HepG2 (cell line): ENCODE measurements around the gene STARD13.

Source experiments
- ATF7-NPFF ChIP-seq: sonication (generic); formaldehyde crosslinking; IDR thresholded peaks from 2 replicates; pipeline ENCODE4 v1.8.1; 2023; ENCODE audit warnings: mild to moderate bottlenecking, low read depth, missing genetic modification reagents, moderate library complexity
- HDAC6 ChIP-seq: fragments of 200-600 bp; sonication (generic); IDR thresholded peaks from 2 replicates; pipeline ENCODE4 v1.7.0; 2017; ENCODE audit warnings: mild to moderate bottlenecking, antibody characterized with exemption, low read length, low read depth
- POLR2A ChIP-seq, 2 experiments: IDR thresholded peaks; 2 replicates each; pipeline ENCODE4 v1.6.1; 2011; ENCODE audit warnings: low read depth in 2 of 2, low read length in 2 of 2, mild to moderate bottlenecking in 1 of 2, moderate library complexity in 1 of 2; ENCODE audit not compliant: insufficient read depth in 1 of 2
- RAD21 ChIP-seq: fragments of 450-650 bp; formaldehyde crosslinking; IDR thresholded peaks from 2 replicates; pipeline ENCODE4 v1.5.0; 2020; ENCODE audit warnings: mild to moderate bottlenecking
- ZBTB49 ChIP-seq: sonication (generic); formaldehyde crosslinking; IDR thresholded peaks from 2 replicates; pipeline ENCODE4 v1.4.0; 2020; ENCODE audit warnings: missing genetic modification reagents, borderline replicate concordance
- ZNF274 ChIP-seq: sonication (generic); formaldehyde crosslinking; IDR thresholded peaks from 2 replicates; pipeline ENCODE4 v1.5.1; 2020; ENCODE audit warnings: mild to moderate bottlenecking, missing genetic modification reagents
- ZNF292 ChIP-seq: sonication (generic); formaldehyde crosslinking; IDR thresholded peaks from 2 replicates; pipeline ENCODE4 v1.8.1; 2022; ENCODE audit warnings: mild to moderate bottlenecking, low read depth, missing genetic modification reagents, borderline replicate concordance
- ZNF343 ChIP-seq: sonication (generic); formaldehyde crosslinking; IDR thresholded peaks from 2 replicates; pipeline ENCODE4 v1.4.0; 2020; ENCODE audit warnings: mild to moderate bottlenecking, missing genetic modification reagents
- ZNF432 ChIP-seq: sonication (generic); formaldehyde crosslinking; IDR thresholded peaks from 2 replicates; pipeline ENCODE4 v1.5.0; 2020; ENCODE audit warnings: missing genetic modification reagents, mild to moderate bottlenecking, borderline replicate concordance
- TF ChIP-seq, protein P1 (sequence below): sonication (generic); formaldehyde crosslinking; IDR thresholded peaks from 2 replicates; pipeline ENCODE4 v1.5.1; 2020; ENCODE audit warnings: mild to moderate bottlenecking, moderate library complexity, missing genetic modification reagents
- TF ChIP-seq, protein P2 (sequence below): sonication (generic); formaldehyde crosslinking; IDR thresholded peaks from 2 replicates; pipeline ENCODE4 v1.5.0; 2020; ENCODE audit warnings: mild to moderate bottlenecking, missing genetic modification reagents, moderate library complexity

GRCh38 chr13:33076001-33076992 lies 209.3 kb downstream of the STARD13 start:
- TF ChIP-seq ZNF274 (CRISPR knock-in tag) (no peak), ZBTB49 (no peak), RAD21 (CRISPR knock-in tag) (no peak), ZNF292 (no peak), POLR2A (IDR thresholded peaks at IDR 0.05; ENCODE audit: insufficient read depth in 1 of 2, low read depth in 2 of 2, low read length in 2 of 2) (no peak), HDAC6 (no peak), ATF7-NPFF (CRISPR knock-in tag) (no peak), ZNF343 (CRISPR knock-in tag) (no peak), ZNF432 (CRISPR knock-in tag) (no peak)
- TF ChIP-seq, protein P1, sequence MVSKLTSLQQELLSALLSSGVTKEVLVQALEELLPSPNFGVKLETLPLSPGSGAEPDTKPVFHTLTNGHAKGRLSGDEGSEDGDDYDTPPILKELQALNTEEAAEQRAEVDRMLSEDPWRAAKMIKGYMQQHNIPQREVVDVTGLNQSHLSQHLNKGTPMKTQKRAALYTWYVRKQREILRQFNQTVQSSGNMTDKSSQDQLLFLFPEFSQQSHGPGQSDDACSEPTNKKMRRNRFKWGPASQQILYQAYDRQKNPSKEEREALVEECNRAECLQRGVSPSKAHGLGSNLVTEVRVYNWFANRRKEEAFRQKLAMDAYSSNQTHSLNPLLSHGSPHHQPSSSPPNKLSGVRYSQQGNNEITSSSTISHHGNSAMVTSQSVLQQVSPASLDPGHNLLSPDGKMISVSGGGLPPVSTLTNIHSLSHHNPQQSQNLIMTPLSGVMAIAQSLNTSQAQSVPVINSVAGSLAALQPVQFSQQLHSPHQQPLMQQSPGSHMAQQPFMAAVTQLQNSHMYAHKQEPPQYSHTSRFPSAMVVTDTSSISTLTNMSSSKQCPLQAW, result no peak
- TF ChIP-seq, protein P2, sequence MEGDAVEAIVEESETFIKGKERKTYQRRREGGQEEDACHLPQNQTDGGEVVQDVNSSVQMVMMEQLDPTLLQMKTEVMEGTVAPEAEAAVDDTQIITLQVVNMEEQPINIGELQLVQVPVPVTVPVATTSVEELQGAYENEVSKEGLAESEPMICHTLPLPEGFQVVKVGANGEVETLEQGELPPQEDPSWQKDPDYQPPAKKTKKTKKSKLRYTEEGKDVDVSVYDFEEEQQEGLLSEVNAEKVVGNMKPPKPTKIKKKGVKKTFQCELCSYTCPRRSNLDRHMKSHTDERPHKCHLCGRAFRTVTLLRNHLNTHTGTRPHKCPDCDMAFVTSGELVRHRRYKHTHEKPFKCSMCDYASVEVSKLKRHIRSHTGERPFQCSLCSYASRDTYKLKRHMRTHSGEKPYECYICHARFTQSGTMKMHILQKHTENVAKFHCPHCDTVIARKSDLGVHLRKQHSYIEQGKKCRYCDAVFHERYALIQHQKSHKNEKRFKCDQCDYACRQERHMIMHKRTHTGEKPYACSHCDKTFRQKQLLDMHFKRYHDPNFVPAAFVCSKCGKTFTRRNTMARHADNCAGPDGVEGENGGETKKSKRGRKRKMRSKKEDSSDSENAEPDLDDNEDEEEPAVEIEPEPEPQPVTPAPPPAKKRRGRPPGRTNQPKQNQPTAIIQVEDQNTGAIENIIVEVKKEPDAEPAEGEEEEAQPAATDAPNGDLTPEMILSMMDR (CRISPR knock-in tag), result no peak
